Activated gamma-delta T cell treated with Interleukin-2 at 50 U/mL for 16 hours (primary cell): ENCODE data around the gene PSME1.

Source experiments
- DNase-seq: peaks from one replicate; pipeline ENCODE4 v3.0.0-alpha.2; 2020

Gene PSME1

GRCh38 chr14:24130717-24131548, 5.1 kb upstream of the PSME1 start:
- DNase-seq, result no peak

- DNase-seq, result no peak
These were observed 4.4 kb upstream of the PSME1 start for GRCh38 chr14:24131549-24131966.

DNA sequence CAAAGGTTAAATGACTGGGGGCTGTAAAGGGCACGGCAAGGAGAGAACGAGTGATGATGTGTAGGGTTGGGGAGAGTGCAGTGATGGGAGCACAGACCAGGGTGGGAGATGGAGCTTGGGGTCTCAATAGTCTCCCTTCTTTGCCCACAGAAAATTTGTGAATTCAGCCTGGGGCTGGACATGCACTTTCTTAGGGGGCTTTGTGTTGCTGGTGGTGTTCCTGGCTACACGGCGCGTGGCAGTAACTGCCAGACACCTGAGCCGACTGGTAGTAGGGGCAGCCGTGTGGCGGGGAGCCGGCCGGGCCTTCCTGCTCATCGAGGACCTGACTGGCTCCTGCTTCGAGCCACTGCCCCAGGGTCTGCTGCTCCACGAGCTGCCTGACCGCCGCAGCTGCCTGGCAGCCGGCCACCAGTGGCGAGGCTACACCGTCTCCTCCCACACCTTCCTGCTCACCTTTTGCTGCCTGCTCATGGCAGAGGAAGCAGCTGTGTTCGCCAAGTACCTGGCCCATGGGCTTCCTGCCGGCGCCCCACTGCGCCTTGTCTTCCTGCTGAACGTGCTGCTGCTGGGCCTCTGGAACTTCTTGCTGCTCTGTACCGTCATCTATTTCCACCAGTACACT, 3.8 kb upstream of the PSME1 start:
- DNase-seq, result no peak

- no peak for DNase-seq
These were observed 3.0 kb upstream of the PSME1 start for GRCh38 chr14:24132976-24133375.

DNA sequence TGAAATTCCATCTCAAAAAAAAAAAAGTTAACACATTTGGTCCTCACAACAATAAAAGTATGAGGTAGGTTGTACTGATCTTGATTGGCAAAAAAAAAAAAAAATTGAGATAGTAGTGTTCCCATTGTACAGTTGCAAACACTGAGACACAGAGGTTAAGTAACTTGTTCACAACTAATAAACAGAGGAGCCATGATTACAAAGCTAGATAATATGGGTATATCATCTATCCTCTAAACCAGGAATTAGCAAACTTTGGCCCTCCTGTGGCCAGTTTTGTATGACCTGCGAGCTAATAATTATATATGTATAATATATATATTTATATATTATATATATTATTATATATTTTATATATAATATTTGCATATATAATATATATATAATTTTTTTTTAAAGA, 2.3 kb upstream of the PSME1 start:
- no peak for DNase-seq

GRCh38 chr14:24135584-24135833, 485 bp upstream of the PSME1 start:
- DNase-seq, result no peak

- DNase-seq, result no peak
These were observed 912 bp downstream of the PSME1 start for GRCh38 chr14:24136684-24137528.

DNA sequence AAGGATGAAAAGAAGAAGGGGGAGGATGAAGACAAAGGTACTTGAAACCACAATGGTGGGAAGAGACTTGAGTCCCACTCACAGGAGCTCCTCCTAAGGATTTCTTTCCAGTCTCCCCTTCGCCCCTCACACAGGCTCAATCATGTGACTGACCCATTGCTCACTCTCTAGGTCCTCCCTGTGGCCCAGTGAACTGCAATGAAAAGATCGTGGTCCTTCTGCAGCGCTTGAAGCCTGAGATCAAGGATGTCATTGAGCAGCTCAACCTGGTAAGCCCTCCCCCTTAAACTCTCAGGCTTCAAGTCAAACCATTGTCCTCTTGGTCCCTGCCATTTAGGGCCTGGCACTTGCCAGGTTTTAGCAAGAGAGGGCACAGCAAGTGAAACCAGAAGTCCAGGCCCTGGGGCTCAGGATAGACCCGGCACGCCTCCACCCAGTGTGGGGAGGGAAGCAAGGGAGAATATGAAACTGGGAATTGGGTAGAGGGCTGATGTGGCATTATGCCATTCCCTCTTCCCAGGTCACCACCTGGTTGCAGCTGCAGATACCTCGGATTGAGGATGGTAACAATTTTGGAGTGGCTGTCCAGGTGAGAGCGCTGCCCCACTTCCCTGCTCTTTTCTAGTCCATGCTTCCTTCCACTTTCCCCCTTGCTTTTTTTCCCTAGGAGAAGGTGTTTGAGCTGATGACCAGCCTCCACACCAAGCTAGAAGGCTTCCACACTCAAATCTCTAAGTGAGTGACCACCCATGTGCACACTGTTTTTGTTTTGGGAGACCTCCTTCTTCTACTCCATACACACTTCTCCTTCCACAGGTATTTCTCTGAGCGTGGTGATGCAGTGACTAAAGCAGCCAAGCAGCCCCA, 1.8 kb downstream of the PSME1 start:
- no peak for DNase-seq

- DNase-seq, result no peak
These were observed 2.6 kb downstream of the PSME1 start for GRCh38 chr14:24138396-24139271.

DNA sequence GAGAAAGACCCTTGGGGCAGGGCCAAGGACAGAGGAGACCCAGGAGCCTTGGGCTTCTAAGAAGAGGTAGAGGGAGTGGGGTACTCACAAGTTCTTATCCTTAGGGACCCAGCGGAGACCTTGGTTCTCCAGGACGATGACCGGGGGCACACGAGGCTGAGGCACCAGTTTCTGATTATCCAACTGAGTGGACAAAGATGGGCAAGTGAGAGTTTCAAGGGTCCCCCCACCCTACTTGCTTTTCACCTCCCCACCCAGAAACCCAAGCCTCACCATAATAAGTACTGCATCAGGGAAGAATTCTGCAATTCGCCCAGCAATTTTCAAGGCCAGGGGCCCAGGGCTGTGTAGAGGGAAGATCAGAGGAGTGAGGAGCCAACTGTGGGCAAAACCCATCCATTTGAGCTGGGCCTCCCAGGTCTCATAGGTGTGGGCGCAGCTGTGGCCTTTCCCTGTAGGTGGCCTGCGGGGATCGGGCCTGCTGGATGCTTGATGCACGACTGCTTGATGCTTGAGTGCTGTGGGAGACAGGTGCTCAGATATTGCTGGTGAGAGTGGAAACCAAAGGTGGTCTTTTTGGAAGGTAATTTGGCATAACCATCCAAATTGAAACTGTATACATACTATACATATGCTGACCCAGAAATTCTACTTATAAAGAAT, 3.4 kb downstream of the PSME1 start:
- DNase-seq, result no peak

DNA sequence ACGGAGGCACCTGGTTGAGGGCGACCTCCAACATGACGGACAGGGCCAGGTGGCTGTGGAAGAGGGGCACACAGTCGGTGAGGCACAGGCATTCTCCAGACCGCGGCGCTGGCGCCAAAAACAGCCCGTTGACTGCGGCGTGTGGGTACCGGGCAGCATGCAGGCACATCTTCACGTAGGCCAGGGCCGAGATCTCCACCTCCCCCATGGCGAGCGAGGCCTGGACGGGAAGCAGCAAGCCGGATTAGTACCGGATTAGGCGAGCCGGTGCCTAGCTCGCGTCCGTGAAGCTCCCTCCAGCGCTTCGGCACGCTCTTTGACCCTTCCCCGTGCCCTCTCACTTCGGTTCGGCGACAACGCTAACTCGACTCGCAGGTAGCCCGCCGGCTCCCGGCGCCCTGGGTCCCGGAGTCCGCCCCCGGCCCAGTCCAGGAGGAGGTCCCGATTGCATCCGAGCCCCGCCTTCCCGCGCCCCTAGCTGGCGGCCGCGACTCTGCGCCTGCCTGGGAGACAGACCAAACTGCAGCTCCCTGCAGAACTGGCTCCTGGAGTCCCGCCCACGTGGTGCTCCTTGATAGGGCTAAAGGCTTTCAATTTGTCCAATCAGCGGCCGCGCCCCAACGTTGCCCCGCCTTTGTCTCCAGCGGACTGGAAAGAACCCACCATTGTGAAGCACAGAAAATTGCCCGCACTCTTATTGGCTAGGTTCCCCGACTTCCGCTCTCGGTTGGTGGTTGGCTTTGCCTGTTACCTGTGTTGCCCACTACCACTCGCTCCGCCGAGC, 5.3 kb downstream of the PSME1 start, which contains the start of gene EMC9:
Gene EMC9 (minus strand): TSS at position 495 of the 784 bp plus-strand sequence. CDS start 287 bp downstream, at position 208.
- peak; percentile 100 for DNase-seq

GRCh38 chr14:24143511-24143910, 7.5 kb downstream of the PSME1 start:
- DNase-seq, result no peak

DNA sequence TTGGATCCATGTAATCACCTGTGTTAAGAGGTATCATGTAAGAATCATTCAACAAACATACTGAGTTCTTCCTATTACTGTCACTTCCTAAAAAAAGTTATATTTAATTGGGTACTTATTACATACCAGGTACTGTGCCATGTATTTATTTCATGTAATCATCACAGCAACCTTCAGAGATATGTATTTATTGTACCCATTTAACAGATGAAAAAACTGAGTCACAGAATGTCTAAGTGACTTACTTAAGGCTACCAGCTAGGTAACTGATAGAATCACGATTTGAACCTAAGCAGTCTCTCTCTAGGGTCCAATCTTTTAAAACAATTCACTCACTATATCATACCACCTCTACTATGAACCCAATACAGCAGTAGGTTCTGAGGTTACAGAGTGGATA, 8.5 kb downstream of the PSME1 start:
- DNase-seq, result no peak

DNA sequence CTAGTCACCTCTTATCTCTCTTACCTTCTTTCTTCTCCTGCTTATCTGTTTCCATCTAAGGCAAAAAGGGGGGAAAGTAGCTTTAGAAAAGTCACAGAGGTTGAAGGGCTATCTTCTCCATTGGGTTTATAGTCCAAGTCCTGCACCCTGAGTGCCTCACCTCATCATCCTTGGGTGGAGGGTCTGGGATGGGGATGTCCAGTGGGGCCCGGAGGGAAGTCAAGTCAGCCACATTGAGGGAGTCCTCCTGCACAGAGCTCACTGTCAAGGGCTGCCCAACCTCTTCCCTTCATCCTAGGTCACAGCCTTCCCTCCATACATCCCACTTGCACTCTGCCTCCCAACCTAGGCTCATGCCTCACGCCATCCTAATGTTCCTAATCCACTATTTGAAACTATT, 9.2 kb downstream of the PSME1 start:
- DNase-seq, result no peak

DNA sequence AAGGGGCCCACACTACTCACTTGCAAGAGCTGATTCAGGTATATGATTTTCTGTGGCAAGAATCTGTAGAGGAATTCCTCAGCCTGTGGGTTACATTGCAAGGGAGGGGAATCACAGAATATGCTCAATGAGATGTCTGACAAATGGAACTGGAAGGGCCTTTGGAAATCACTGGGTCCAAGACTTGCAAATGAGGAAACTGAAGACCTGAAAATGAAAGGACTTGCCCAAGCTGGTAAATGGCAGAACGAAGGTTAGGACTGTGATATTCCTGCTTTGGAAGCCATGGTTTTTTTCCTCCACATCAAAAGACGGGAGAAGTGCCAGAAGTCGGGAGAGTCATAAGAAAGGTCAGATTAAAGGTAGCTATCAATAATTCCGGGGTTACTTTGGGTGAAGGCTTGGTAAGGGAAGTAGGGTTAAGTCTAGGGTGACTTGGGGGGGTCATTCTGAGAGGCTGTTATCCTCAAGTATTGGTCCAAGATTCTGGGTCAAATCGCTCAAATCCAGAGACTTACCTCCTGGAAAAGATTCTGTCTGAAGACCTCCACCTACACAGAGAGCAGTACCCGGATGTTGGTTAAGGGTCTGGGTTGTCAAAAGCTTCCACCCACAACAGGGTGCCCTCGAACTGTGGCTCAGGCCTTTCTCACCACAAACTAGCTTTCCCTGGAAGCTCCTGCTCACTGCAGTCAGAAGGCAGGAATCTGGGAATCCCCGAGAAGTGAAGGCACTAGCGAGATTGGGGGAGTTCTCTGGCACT, 9.9 kb downstream of the PSME1 start:
- no peak for DNase-seq

GRCh38 chr14:24146453-24146977, 10.5 kb downstream of the PSME1 start, which contains the start of gene PSME2:
TSS of gene PSME2 (minus strand) at chr14:24146610. CDS start at chr14:24146581, 29 bp downstream.
- peak; percentile 77 for DNase-seq

- DNase-seq, result peak; percentile 98
These were observed 11.2 kb downstream of the PSME1 start, which contains the start of gene RNF31 for GRCh38 chr14:24146978-24147760. TSS of gene RNF31 (plus strand) at chr14:24147498. CDS start at chr14:24147699, 201 bp downstream.
